GM13976 (cell line): Measurements from ENCODE around the gene DPP6.

Experiments
- DNase-seq: peaks from one replicate; pipeline ENCODE4 v3.0.0; 2012; ENCODE audit warnings: low spot score
- in situ Hi-C: fragments of 300-500 bp; cut with MboI; formaldehyde crosslinking; loops from one replicate; pipeline ENCODE4 v1.12.0; 2022; ENCODE audit warnings: low sequenced_read_pairs, mixed read lengths, inconsistent platforms; ENCODE audit not compliant: unreplicated experiment
- TF ChIP-seq, protein P1 (sequence below): IDR thresholded peaks from 2 replicates; pipeline ENCODE4 v1.5.1; 2012; ENCODE audit warnings: borderline replicate concordance, mild to moderate bottlenecking; ENCODE audit not compliant: insufficient read depth; ENCODE audit errors: extremely low read depth, missing control alignments, control extremely low read depth

DPP6 gene

DNA sequence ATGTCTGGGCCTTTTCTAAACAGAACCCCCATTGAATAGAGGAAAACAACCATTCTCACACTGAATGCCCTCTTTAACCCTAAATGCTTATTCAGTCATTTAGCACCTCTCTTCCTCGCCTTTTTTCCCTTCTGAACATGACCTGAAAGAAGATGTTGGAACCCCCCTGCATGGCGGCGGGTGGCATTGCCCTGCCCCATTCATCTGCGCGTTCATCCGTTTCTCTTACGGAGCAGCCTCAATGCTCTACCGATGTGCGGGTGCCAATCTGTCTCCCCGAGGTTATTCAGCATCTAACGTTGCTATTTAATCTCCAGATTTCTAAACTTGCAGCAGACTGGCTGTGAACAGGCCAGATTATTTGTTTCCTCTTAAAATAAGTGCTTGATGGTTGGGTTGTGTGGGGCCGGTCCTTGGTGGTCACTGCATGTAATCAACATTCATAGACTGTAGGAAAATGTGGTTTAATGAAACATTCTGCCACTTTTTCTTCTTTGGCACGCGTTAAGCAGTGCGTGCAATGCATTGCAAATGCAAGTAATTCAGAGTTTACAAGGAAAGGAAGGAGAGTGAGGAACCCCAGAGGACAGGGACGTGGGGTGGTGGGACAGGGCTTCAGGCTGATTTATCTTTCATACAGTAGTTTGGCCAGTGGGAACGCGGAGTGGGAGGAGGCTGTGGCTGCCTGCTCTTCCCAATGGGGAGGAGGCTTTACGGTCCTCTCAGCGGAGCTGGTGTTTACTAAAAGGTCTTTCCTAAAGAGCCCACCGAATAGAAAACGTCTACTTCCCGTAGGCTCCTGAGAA is 286.7 kb downstream of the DPP6 start:
- in situ Hi-C loops = no loop called here
- DNase-seq = no peak
- TF ChIP-seq, protein P1, sequence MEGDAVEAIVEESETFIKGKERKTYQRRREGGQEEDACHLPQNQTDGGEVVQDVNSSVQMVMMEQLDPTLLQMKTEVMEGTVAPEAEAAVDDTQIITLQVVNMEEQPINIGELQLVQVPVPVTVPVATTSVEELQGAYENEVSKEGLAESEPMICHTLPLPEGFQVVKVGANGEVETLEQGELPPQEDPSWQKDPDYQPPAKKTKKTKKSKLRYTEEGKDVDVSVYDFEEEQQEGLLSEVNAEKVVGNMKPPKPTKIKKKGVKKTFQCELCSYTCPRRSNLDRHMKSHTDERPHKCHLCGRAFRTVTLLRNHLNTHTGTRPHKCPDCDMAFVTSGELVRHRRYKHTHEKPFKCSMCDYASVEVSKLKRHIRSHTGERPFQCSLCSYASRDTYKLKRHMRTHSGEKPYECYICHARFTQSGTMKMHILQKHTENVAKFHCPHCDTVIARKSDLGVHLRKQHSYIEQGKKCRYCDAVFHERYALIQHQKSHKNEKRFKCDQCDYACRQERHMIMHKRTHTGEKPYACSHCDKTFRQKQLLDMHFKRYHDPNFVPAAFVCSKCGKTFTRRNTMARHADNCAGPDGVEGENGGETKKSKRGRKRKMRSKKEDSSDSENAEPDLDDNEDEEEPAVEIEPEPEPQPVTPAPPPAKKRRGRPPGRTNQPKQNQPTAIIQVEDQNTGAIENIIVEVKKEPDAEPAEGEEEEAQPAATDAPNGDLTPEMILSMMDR = no peak

DNA sequence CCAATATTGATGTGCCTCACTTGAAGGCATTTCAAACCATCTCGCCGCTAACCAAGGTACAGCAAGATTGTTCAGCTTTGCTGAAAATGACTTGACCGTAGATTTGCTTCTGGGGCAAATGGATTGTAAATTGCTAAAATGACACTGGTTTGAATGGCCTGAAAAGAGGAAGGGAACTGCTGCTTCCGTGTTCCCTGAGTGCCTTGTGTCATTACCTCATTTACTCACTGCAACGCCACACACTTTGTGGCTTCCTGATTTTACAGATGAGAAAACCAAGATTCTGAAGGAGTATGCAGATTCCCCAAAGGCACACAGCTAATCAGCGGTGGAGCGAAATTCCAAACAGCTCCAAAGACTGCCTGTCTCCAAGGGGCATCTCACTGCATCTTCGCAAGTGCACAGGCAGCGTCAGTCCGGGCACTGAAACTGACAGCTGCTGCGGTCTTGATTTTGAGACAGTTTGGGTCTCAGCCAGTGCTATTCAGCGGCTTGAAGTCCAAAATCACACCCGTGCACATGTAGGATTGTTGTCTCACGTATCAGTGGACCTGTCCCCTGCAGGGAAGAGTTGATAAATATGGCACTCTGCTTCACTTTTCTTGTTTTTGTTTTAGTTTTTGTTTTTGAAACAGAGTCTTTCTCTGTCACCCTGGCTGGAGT is 290.9 kb downstream of the DPP6 start:
- TF ChIP-seq, protein P1 = no peak
- in situ Hi-C loops = no loop called here
- DNase-seq = no peak

DNA sequence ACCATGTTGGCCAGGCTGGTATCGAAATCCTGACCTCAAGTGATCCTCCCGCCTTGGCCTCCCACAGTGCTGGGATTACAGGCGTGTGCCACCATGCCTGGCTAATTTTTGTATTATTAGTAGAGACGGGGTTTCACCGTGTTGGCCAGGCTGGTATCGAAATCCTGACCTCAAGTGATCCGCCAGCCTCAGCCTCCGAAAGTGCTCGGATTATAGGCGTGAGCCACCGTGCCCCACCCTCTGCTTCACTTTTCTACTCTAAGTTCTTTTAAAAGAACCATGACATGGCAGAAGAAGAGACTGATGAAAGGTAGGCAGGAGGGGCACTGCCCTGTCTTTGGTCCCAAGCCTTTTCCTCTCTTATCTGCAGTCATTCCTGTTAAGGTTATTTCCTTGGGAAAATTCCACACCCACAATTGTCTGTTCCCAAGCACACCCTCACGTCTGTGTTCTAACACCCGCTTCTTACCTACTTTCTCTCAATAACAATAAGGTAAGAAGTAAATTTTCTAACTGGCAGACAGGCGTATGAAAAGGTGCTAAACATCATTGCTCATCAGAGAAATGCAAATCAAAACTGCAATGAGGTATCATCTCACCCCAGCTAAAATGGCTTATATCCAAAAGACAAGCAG is 291.7 kb downstream of the DPP6 start:
- TF ChIP-seq, protein P1 = no peak
- in situ Hi-C loops = no loop called here
- no peak for DNase-seq

DNA sequence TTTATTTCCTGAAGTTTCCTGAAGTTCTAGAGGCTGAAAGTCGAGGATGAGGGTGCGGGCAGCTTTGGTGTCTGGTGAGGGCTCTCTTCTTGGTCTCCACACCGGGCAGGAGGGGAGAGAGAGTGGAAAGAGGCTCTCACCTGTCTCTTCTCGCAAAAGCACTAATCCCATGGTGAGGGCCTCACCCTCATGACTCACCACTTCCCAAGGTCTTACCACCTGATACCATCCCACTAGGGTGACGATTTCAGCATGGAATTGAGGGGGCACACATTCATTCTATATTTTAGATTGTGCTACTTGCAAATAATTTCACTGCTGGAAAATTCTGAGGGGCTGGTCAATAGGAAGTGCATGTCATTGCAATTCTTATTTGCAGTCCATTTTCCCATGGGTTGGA is 292.9 kb downstream of the DPP6 start:
- in situ Hi-C loops = no loop called here
- TF ChIP-seq, protein P1 = no peak
- no peak for DNase-seq

DNA sequence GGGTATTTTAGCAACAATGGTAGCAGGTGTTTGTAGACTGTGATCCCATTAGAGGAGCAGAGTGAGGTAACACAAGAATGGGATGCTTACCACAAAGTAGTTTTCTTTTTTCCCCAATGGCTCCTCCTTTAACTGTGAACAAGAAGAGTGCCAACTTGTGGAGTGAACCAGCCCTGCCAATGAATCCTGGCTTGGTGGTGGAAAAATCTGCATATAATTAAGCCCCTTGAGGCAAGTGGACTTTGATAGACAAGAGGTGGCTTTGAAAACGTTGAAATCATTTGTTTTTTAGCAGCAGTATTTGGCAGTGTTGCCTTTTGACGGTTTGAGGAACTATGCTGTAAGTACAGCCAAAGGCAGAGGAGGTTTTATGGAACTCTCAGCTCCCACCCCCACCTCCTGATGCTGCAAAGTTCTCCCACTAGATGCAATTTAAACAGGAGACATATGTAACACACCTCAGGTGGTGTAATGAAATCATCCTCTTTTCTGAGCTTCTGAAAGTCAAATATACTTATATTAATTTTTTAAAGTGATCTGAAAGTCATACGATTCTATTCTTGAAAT is 295.6 kb downstream of the DPP6 start:
- in situ Hi-C loops = no loop called here
- no peak for DNase-seq
- TF ChIP-seq, protein P1 = no peak

DNA sequence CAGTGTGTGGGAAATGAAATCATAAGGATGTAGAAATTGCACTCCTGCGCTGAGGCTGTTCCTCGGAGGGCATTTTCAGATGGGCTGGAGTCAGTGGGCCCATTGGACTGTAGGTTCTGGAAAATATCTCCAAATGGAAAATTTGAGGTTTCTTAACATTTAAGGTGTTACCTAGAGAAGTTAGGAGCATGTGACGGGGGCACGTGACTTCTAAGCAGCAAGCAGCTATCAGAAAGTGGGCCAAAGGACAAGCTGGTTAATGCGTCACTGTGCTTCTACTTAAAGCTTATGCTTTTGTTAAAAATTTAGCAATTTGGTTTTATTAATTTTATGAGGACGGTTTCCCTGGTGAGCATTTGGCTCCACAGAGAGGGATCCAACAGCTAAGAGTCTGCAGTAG is 298.7 kb downstream of the DPP6 start:
- TF ChIP-seq, protein P1 = no peak
- in situ Hi-C loops = no loop called here

More for the DNA sequence above, 298.7 kb downstream of the DPP6 start:
- no peak for DNase-seq
